H1 (cell line): ENCODE data around the gene STAT1. TPM values are rescaled to one million over a fixed set of nuclear protein-coding genes. Genes with fewer than 3 reads are reported as not detected.

Source experiments
- CTCF ChIA-PET: fragments of 300-600 bp; sonication (Branson Sonifier 250); formaldehyde crosslinking; loops from one replicate; lab custom pipeline; 2021; ENCODE audit not compliant: partially characterized antibody; lab: Charles Lee
- POLR2A ChIA-PET: fragments of 300-600 bp; sonication (Branson Sonifier 250); formaldehyde crosslinking; loops from one replicate; lab custom pipeline; 2021; ENCODE audit warnings: inconsistent platforms; ENCODE audit not compliant: partially characterized antibody; lab: Charles Lee
- DNase-seq, 2 experiments: peaks; one replicate each; pipeline versions ENCODE4 v3.0.0 to v3.0.0-alpha.2; 2010 to 2022; ENCODE audit warnings: low spot score in 2 of 2, low read depth in 1 of 2, mixed read lengths in 1 of 2
- FAIRE-seq: peaks from 2 replicates; lab custom pipeline; 2011; peaks lifted over from hg19 to GRCh38; lab: Jason Lieb, UNC
- H2AFZ ChIP-seq: 2 replicates; pipeline ENCODE4 v1.8.1; 2012; ENCODE audit warnings: low read length, inconsistent platforms
- H2AK5ac ChIP-seq: 2 replicates; pipeline ENCODE4 v1.6.1; 2013; ENCODE audit warnings: low read depth, low read length
- H2BK120ac ChIP-seq: replicated peaks from 2 replicates; pipeline ENCODE3; 2013; ENCODE audit warnings: low read depth, low read length, inconsistent platforms
- H2BK12ac ChIP-seq: 2 replicates; pipeline ENCODE4 v1.6.1; 2013; ENCODE audit warnings: low read depth, low read length
- H2BK15ac ChIP-seq: 2 replicates; pipeline ENCODE4 v1.6.1; 2013; ENCODE audit warnings: low read length
- H2BK20ac ChIP-seq: 2 replicates; pipeline ENCODE4 v1.6.1; 2013; ENCODE audit warnings: low read length
- H2BK5ac ChIP-seq: 2 replicates; pipeline ENCODE4 v1.6.1; 2013; ENCODE audit warnings: low read depth, low read length
- H3K14ac ChIP-seq: 2 replicates; pipeline ENCODE4 v1.6.1; 2013; ENCODE audit warnings: inconsistent platforms; ENCODE audit not compliant: insufficient read length
- H3K18ac ChIP-seq: 2 replicates; pipeline ENCODE4 v1.6.1; 2013; ENCODE audit warnings: low read length; ENCODE audit errors: extremely low read depth
- H3K23ac ChIP-seq: 2 replicates; pipeline ENCODE4 v1.6.1; 2013; ENCODE audit warnings: inconsistent platforms; ENCODE audit not compliant: insufficient read length
- H3K23me2 ChIP-seq: 2 replicates; pipeline ENCODE4 v1.6.1; 2013; ENCODE audit warnings: low read depth, low read length
- H3K27ac ChIP-seq: 2 replicates; pipeline ENCODE4 v1.6.1; 2011; ENCODE audit warnings: low read depth, low read length, inconsistent platforms
- H3K27me3 ChIP-seq, 4 experiments: replicated peaks in 1 of 4; 1 replicate in 1 of 4; 2 replicates in 3 of 4; pipeline versions ENCODE4 v1.6.1 to v1.8.1; 2011 to 2013; ENCODE audit warnings: low read length in 3 of 4, mild to moderate bottlenecking in 3 of 4, inconsistent platforms in 2 of 4, mixed read lengths in 2 of 4, moderate library complexity in 1 of 4; ENCODE audit not compliant: control insufficient read depth in 3 of 4, insufficient read depth in 3 of 4; ENCODE audit errors: extremely low read depth in 1 of 4
- H3K36me3 ChIP-seq, 4 experiments: 2 replicates each; pipeline versions ENCODE4 v1.6.1 to v1.8.1; 2011 to 2013; ENCODE audit warnings: mild to moderate bottlenecking in 4 of 4, low read length in 3 of 4, moderate library complexity in 2 of 4, control low read depth in 1 of 4, inconsistent platforms in 1 of 4; ENCODE audit not compliant: insufficient read depth in 4 of 4, control insufficient read depth in 2 of 4
- H3K4ac ChIP-seq: replicated peaks from 2 replicates; pipeline ENCODE3; 2013; ENCODE audit warnings: low read length, low read depth, mixed read lengths, inconsistent platforms; ENCODE audit not compliant: insufficient read length
- H3K4me1 ChIP-seq, 4 experiments: replicated peaks in 1 of 4; 1 replicate in 1 of 4; 2 replicates in 3 of 4; pipeline versions ENCODE4 v1.6.1 to v1.8.1; 2011 to 2013; ENCODE audit warnings: low read length in 3 of 4, inconsistent platforms in 2 of 4, mixed read lengths in 1 of 4; ENCODE audit not compliant: insufficient read depth in 4 of 4, control insufficient read depth in 3 of 4
- H3K4me2 ChIP-seq, 2 experiments: 2 replicates each; pipeline versions ENCODE4 v1.6.1 to v1.8.1; 2011 to 2013; ENCODE audit warnings: low read depth in 2 of 2, low read length in 2 of 2, control low read depth in 1 of 2, inconsistent platforms in 1 of 2, mild to moderate bottlenecking in 1 of 2; ENCODE audit not compliant: insufficient read depth in 1 of 2
- H3K4me3 ChIP-seq, 4 experiments: fragments of 200-600, 300-600 bp in 1 of 4; sonication (generic), shearing (Covaris generic), sonication (Bioruptor Twin) in 1 of 4; 2 replicates each; pipeline versions ENCODE4 v1.5.1 to v1.8.1; 2011 to 2016; ENCODE audit warnings: low read length in 4 of 4, low read depth in 3 of 4, control low read depth in 2 of 4, inconsistent platforms in 2 of 4, mild to moderate bottlenecking in 2 of 4, mixed read lengths in 1 of 4, moderate library complexity in 1 of 4; ENCODE audit not compliant: insufficient read depth in 2 of 4; ENCODE audit errors: extremely low read depth in 1 of 4
- H3K56ac ChIP-seq: replicated peaks from 2 replicates; pipeline ENCODE3; 2013; ENCODE audit warnings: low read depth, mild to moderate bottlenecking, mixed read lengths, low read length, inconsistent platforms; ENCODE audit not compliant: insufficient read length
- H3K79me1 ChIP-seq: 2 replicates; pipeline ENCODE4 v1.6.1; 2013; ENCODE audit warnings: low read depth, low read length, control low read depth
- H3K79me2 ChIP-seq, 2 experiments: 2 replicates each; pipeline versions ENCODE4 v1.6.1 to v1.8.1; 2012 to 2013; ENCODE audit warnings: low read length in 2 of 2, mild to moderate bottlenecking in 2 of 2, inconsistent platforms in 1 of 2; ENCODE audit not compliant: insufficient read depth in 2 of 2, control insufficient read depth in 1 of 2
- H3K9ac ChIP-seq, 4 experiments: replicated peaks in 1 of 4; 1 replicate in 1 of 4; 2 replicates in 3 of 4; pipeline versions ENCODE4 v1.6.1 to v1.8.1; 2011 to 2013; ENCODE audit warnings: low read depth in 3 of 4, low read length in 3 of 4, control low read depth in 2 of 4, mild to moderate bottlenecking in 2 of 4, moderate library complexity in 2 of 4, inconsistent platforms in 1 of 4; ENCODE audit errors: extremely low read depth in 1 of 4
- H3K9me3 ChIP-seq, 2 experiments: 2 replicates each; pipeline versions ENCODE4 v1.6.1 to v1.8.1; 2012 to 2013; ENCODE audit warnings: mild to moderate bottlenecking in 2 of 2, moderate library complexity in 2 of 2, control low read depth in 1 of 2, inconsistent platforms in 1 of 2, low read depth in 1 of 2, low read length in 1 of 2, mixed read lengths in 1 of 2; ENCODE audit not compliant: insufficient read depth in 2 of 2
- H4K20me1 ChIP-seq, 2 experiments: replicated peaks in 1 of 2; 2 replicates each; pipeline versions ENCODE3 to v1.8.1; 2011 to 2013; ENCODE audit warnings: inconsistent platforms in 2 of 2, low read length in 2 of 2, mild to moderate bottlenecking in 1 of 2; ENCODE audit not compliant: insufficient read depth in 2 of 2, control insufficient read depth in 1 of 2
- H4K5ac ChIP-seq: 2 replicates; pipeline ENCODE4 v1.6.1; 2013; ENCODE audit warnings: low read length, low read depth, mixed read lengths, inconsistent platforms; ENCODE audit not compliant: insufficient read length
- H4K8ac ChIP-seq: 2 replicates; pipeline ENCODE4 v1.8.0; 2013; ENCODE audit warnings: mild to moderate bottlenecking, moderate library complexity, low read length, inconsistent platforms; ENCODE audit not compliant: insufficient read depth; ENCODE audit errors: extremely low read depth
- H4K91ac ChIP-seq: replicated peaks from 2 replicates; pipeline ENCODE3; 2013; ENCODE audit warnings: low read length, mixed read lengths, inconsistent platforms; ENCODE audit not compliant: insufficient read length
- CHD1 ChIP-seq: IDR thresholded peaks from 2 replicates; pipeline ENCODE4 v1.6.1; 2012; ENCODE audit warnings: low read depth, low read length, improper control_type of control experiment
- POU5F1 ChIP-seq: IDR thresholded peaks from 2 replicates; pipeline ENCODE4 v1.6.1; 2011; ENCODE audit warnings: low read depth, mild to moderate bottlenecking, low read length, moderate library complexity
- RFX5 ChIP-seq: IDR thresholded peaks from 2 replicates; pipeline ENCODE4 v1.6.1; 2011; ENCODE audit warnings: low read depth, low read length, improper control_type of control experiment, borderline replicate concordance
- RXRA ChIP-seq: IDR thresholded peaks from 2 replicates; pipeline ENCODE4 v1.6.1; 2011; ENCODE audit warnings: low read depth, mild to moderate bottlenecking, low read length, moderate library complexity; ENCODE audit not compliant: insufficient read depth
- SIX5 ChIP-seq: IDR thresholded peaks from 2 replicates; pipeline ENCODE4 v1.6.1; 2011; ENCODE audit warnings: mild to moderate bottlenecking, low read depth, low read length
- SP2 ChIP-seq: IDR thresholded peaks from 2 replicates; pipeline ENCODE4 v1.6.1; 2012; ENCODE audit warnings: mild to moderate bottlenecking, low read length, inconsistent platforms
- SUZ12 ChIP-seq: fragments of 200-600 bp; sonication (generic); IDR thresholded peaks from 2 replicates; pipeline ENCODE4 v1.6.1; 2012; ENCODE audit warnings: mild to moderate bottlenecking, inconsistent platforms, low read length, moderate library complexity, mixed read lengths
- TAF1 ChIP-seq: IDR thresholded peaks from 2 replicates; pipeline ENCODE4 v1.6.1; 2011; ENCODE audit warnings: mild to moderate bottlenecking, low read depth, low read length
- TCF12 ChIP-seq: IDR thresholded peaks from 2 replicates; pipeline ENCODE4 v1.6.1; 2011; ENCODE audit warnings: low read depth, mild to moderate bottlenecking, low read length
- WGBS, 2 experiments: shearing (Covaris generic) in 1 of 2; methylation state at CpG; one replicate each; pipeline versions ENCODE4 v1.1.6 to v1.1.7; 2013 to 2015; ENCODE audit warnings: low lambda C conversion rate in 2 of 2, mixed read lengths in 2 of 2, inconsistent platforms in 1 of 2, low coverage in 1 of 2, missing lambda C conversion rate in 1 of 2; ENCODE audit not compliant: insufficient replicate concordance in 2 of 2, insufficient coverage in 1 of 2, insufficient read length in 1 of 2; ENCODE audit errors: extremely low coverage in 1 of 2, missing lambda C conversion rate in 1 of 2; 5-methylcytosine and 5-hydroxymethylcytosine counted together
- polyA plus RNA-seq, 7 experiments: library from polyadenylated mRNA; depleted of rRNA in 3 of 7; stranded (reverse) in 5 of 7; unstranded in 2 of 7; fragments of >200 nt in 5 of 7; fragments of 200-250 nt in 2 of 7; gene quantifications; 1 replicate in 5 of 7; 2 replicates in 1 of 7; 4 replicates in 1 of 7; pipeline versions ENCODE4 v1.2.1 to v1.2.3, GENCODE V29; 2011 to 2013; ENCODE audit warnings: missing spikeins in 2 of 7, mixed read lengths in 2 of 7
- total RNA-seq: library from RNA; stranded (reverse); fragmentation: NEBNext Ultra II Directional; extraction: Animal tissue kit (Norgen Biotek cat#: 25700); gene quantifications from 2 replicates; pipeline ENCODE4 v1.2.1, GENCODE V29; 2021
- TF ChIP-seq, protein P1 (sequence below), 3 experiments: IDR thresholded peaks; 1 replicate in 2 of 3; 2 replicates in 1 of 3; pipeline versions ENCODE4 v1.5.1 to v1.6.1; 2011; ENCODE audit warnings: low read length in 3 of 3, mild to moderate bottlenecking in 3 of 3, inconsistent platforms in 2 of 3, low read depth in 1 of 3, moderate library complexity in 1 of 3; ENCODE audit not compliant: insufficient read depth in 1 of 3; ENCODE audit errors: control extremely low read depth in 1 of 3

Gene STAT1
- total and polyA plus RNA-seq, 2 of the 8 experiments (the other 6 are each of a cell fraction or from before 2014, with no cell fraction given): 20.3 to 43.0 TPM

- no peak overlapping the region for H2AFZ ChIP-seq
- no peak overlapping the region for H2BK20ac ChIP-seq
- no peak overlapping the region for H3K18ac ChIP-seq
- no peak for DNase-seq
- H3K4ac ChIP-seq: no peak overlapping the region
- H3K9me3 ChIP-seq: no peaks in the 10 kb centered on the region
- H3K23ac ChIP-seq: no peak overlapping the region
- H2BK12ac ChIP-seq: no peak overlapping the region
- H3K4me1 ChIP-seq: no peaks in the 10 kb centered on the region
- H3K27me3 ChIP-seq: no peaks in the 10 kb centered on the region
- no peaks in the 10 kb centered on the region for H3K36me3 ChIP-seq
- H2AK5ac ChIP-seq: no peak overlapping the region
- H4K20me1 ChIP-seq: no peaks in the 10 kb centered on the region
- H2BK15ac ChIP-seq: no peak overlapping the region
- ChIA-PET POLR2A (interaction anchor here (0.6 kb wide), 1 partner anchor 1541 kb away, joined by 3 read pairs; no protein-coding TSS in a partner anchor), CTCF (interaction anchor here (0.9 to 7.1 kb wide), 15 partner anchors 10 to 490 kb away, joined by 3 to 137 read pairs (median 8); no protein-coding TSS in a partner anchor)
- no peak overlapping the region for H4K91ac ChIP-seq
- WGBS, 2 experiments: 87% methylated on average over 4 of the region's 4 CpGs; no CpG with 5 or more reads in 1 of the 2 experiments
- no peak overlapping the region for H3K14ac ChIP-seq
- H3K4me3 ChIP-seq: no peak overlapping the region
- H4K5ac ChIP-seq: no peak overlapping the region
- H3K27ac ChIP-seq: no peak overlapping the region
- no peak for FAIRE-seq
- no peaks in the 10 kb centered on the region for H3K23me2 ChIP-seq
- H3K9ac ChIP-seq: no peak overlapping the region
- no peak overlapping the region for H2BK120ac ChIP-seq
- no peaks in the 10 kb centered on the region for H3K79me1 ChIP-seq
- H3K79me2 ChIP-seq: no peaks in the 10 kb centered on the region
- H3K56ac ChIP-seq: no peak overlapping the region
- H3K4me2 ChIP-seq: no peak overlapping the region
- no peak overlapping the region for H4K8ac ChIP-seq
- H2BK5ac ChIP-seq: no peak overlapping the region
- TF ChIP-seq SIX5 (no peak), RXRA (no peak), TCF12 (no peak), POU5F1 (no peak), TAF1 (no peak), SP2 (no peak), SUZ12 (no peak), CHD1 (no peak), RFX5 (no peak)
- TF ChIP-seq, protein P1, sequence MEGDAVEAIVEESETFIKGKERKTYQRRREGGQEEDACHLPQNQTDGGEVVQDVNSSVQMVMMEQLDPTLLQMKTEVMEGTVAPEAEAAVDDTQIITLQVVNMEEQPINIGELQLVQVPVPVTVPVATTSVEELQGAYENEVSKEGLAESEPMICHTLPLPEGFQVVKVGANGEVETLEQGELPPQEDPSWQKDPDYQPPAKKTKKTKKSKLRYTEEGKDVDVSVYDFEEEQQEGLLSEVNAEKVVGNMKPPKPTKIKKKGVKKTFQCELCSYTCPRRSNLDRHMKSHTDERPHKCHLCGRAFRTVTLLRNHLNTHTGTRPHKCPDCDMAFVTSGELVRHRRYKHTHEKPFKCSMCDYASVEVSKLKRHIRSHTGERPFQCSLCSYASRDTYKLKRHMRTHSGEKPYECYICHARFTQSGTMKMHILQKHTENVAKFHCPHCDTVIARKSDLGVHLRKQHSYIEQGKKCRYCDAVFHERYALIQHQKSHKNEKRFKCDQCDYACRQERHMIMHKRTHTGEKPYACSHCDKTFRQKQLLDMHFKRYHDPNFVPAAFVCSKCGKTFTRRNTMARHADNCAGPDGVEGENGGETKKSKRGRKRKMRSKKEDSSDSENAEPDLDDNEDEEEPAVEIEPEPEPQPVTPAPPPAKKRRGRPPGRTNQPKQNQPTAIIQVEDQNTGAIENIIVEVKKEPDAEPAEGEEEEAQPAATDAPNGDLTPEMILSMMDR (IDR thresholded peaks at IDR 0.05; ENCODE audit: control extremely low read depth in 1 of 3, insufficient read depth in 1 of 3, low read depth in 1 of 3, low read length in 3 of 3): no peak
Observed at GRCh38 chr2:191049728-191050639, 36.0 kb upstream of the STAT1 start.
